Nephron progenitor cell (in vitro differentiated cells): Measurements from ENCODE around the gene GALNS.
"Not testable (repeated sequence)": the region's sequence is repeated elsewhere in the genome, so short reads cannot be mapped to it uniquely, and the experiment has no call there.

Experiments
- DNase-seq: peaks from one replicate; pipeline ENCODE4 v3.0.0; 2021
- H3K27ac Mint-ChIP-seq: 2 replicates; pipeline ENCODE4 v1.8.0; 2021; ENCODE audit warnings: mild to moderate bottlenecking, moderate library complexity, mixed read lengths
- H3K27me3 Mint-ChIP-seq: 2 replicates; pipeline ENCODE4 v1.8.0; 2021; ENCODE audit warnings: mild to moderate bottlenecking, low read depth, mixed read lengths; ENCODE audit not compliant: poor library complexity
- H3K36me3 Mint-ChIP-seq: 2 replicates; pipeline ENCODE4 v1.8.0; 2021; ENCODE audit warnings: low read depth, mixed read lengths
- H3K4me1 Mint-ChIP-seq: 2 replicates; pipeline ENCODE4 v1.8.0; 2021; ENCODE audit warnings: mixed read lengths
- H3K4me3 Mint-ChIP-seq: 2 replicates; pipeline ENCODE4 v1.8.0; 2021; ENCODE audit warnings: mild to moderate bottlenecking, moderate library complexity, mixed read lengths
- H3K9me3 Mint-ChIP-seq: 2 replicates; pipeline ENCODE4 v1.8.0; 2021; ENCODE audit warnings: mild to moderate bottlenecking, moderate library complexity, mixed read lengths
- TF ChIP-seq, protein P1 (sequence below): fragments of 200-600 bp; sonication (generic); IDR thresholded peaks from 2 replicates; pipeline ENCODE4 v1.5.0; 2021; ENCODE audit warnings: antibody characterized with exemption

GALNS gene

GRCh38 chr16:88789594-88789993 lies 67.2 kb downstream of the GALNS start:
- Mint-ChIP-seq H3K27me3 (peaks cover 52% of the 10 kb centered on the region), H3K4me1 (peaks cover 24% of the 10 kb centered on the region), H3K9me3 (no peaks in the 10 kb centered on the region), H3K36me3 (no peaks in the 10 kb centered on the region), H3K27ac (no peak overlapping the region), H3K4me3 (no peak overlapping the region)
- no peak for DNase-seq
- TF ChIP-seq, protein P1, sequence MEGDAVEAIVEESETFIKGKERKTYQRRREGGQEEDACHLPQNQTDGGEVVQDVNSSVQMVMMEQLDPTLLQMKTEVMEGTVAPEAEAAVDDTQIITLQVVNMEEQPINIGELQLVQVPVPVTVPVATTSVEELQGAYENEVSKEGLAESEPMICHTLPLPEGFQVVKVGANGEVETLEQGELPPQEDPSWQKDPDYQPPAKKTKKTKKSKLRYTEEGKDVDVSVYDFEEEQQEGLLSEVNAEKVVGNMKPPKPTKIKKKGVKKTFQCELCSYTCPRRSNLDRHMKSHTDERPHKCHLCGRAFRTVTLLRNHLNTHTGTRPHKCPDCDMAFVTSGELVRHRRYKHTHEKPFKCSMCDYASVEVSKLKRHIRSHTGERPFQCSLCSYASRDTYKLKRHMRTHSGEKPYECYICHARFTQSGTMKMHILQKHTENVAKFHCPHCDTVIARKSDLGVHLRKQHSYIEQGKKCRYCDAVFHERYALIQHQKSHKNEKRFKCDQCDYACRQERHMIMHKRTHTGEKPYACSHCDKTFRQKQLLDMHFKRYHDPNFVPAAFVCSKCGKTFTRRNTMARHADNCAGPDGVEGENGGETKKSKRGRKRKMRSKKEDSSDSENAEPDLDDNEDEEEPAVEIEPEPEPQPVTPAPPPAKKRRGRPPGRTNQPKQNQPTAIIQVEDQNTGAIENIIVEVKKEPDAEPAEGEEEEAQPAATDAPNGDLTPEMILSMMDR = no peak

GRCh38 chr16:88788749-88789148 lies 68.0 kb downstream of the GALNS start:
- H3K36me3 Mint-ChIP-seq, H3K4me3 Mint-ChIP-seq, H3K27ac Mint-ChIP-seq, DNase-seq, H3K9me3 Mint-ChIP-seq: not testable (repeated sequence)
- Mint-ChIP-seq H3K27me3 (peaks cover 52% of the 10 kb centered on the region), H3K4me1 (peaks cover 22% of the 10 kb centered on the region)

DNA sequence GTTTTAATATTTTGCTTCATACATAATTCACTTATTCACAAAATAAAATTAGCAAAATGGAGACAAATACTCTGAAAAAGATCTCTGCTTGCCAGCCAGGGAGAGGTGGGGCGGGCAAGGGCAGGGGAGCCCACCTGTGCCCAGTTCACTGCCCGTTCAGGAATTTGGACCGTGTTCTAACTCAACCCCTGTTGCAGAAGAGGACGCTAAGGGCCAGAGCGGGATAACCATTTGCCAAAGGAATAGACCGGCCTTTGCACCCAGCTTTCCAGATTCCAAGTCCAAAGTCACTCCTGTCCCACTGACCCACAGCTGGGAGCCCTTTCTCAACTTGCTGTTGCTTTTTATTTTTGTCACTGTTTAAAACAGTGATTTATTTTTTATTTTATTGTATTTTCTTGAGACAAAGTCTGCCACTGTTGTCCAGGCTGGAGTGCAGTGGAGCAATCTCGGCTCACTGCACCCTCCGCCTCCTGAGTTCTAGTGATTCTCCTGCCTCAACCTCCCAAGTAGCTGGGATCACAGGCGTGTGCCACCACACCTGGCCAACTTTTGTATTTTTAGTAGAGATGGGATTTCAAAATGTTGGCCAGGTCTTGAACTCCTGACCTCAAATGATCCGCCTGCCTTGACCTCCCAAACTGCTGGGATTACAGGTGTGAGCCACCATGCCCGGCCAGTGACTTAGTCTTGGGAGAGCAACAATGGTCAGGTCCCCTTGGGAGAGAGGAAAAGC lies 69.0 kb downstream of the GALNS start:
- DNase-seq = no peak
- peaks cover 61% of the 10 kb centered on the region for H3K27me3 Mint-ChIP-seq
- H3K9me3 Mint-ChIP-seq = no peaks in the 10 kb centered on the region
- TF ChIP-seq, protein P1 = no peak
- no peaks in the 10 kb centered on the region for H3K36me3 Mint-ChIP-seq
- H3K4me3 Mint-ChIP-seq = no peak overlapping the region
- H3K27ac Mint-ChIP-seq = no peak overlapping the region
- H3K4me1 Mint-ChIP-seq = peaks cover 23% of the 10 kb centered on the region

DNA sequence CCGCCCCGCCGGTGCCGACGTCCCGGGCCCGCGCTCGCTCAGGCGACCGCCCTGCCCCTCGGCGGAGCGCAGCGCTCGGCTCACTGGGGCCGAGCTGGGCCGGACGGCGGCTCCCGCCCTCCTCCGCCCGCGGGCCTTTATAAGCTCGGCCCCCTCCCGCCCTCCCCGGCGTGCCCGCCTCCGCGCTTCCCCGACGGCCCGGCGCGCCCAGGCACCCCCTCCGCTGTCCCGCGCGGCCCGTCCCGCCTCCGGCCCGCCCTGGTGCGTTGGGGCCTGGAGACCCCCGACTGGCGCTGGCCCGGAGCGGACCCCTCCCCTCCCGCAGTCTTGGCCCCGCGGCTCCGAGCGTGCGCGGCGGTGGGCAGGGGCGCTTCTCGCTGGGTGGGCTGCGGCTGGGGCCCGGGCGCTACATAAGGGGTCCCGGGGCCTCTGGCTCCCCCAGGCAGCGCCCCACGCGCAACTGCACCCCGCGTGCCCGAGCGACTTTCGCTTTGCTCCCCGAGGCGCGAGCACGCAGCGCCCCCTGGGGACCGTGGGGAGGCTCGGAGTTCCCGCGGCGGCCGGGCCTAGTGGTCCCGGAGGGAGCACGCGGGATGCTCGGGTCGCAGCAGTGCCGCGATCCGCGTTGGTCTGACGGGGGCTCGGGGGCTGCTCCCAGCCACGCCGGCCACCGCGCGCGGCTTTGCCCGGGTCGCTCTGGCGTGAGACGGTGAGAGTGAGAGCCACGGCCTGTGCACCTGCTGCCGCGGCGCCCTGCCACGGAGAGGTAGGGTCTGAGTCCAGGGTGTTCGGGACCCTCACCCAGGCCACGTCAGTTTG lies 71.4 kb downstream of the GALNS start, which contains the start of gene PIEZO1:
Gene PIEZO1 (minus strand): TSS at position 115 of the 819 bp plus-strand sequence. CDS start 256 bp downstream, outside the sequence.
- Mint-ChIP-seq H3K4me3 (peak within 1 kb of the TSS; percentile 76), H3K27me3 (peaks cover 76% of the 10 kb centered on the region), H3K4me1 (peaks cover 16% of the 10 kb centered on the region), H3K9me3 (no peaks in the 10 kb centered on the region), H3K36me3 (no peaks in the 10 kb centered on the region), H3K27ac (no peak within 1 kb of the TSS)
- TF ChIP-seq, protein P1 = peak; percentile 51
- peak; percentile 73 for DNase-seq

DNA sequence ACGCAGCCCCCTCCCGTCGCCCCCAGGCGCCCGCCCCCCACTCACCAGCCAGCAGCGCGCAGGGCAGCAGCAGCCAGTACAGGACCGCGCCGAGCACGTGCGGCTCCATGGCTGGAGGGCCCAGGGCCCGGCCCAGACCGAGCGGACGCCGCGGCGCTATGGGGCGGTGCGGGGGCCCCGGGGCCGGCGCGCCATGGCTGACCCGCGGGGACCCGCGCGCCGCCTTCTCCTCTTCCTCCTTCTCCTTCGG lies 72.0 kb downstream of the GALNS start:
- Mint-ChIP-seq H3K9me3 (no peaks in the 10 kb centered on the region), H3K27me3 (peaks cover 75% of the 10 kb centered on the region), H3K27ac (no peak overlapping the region), H3K4me1 (peaks cover 17% of the 10 kb centered on the region), H3K36me3 (no peaks in the 10 kb centered on the region), H3K4me3 (no peak overlapping the region)
- DNase-seq = no peak
- TF ChIP-seq, protein P1 = no peak

- H3K27ac Mint-ChIP-seq = no peak overlapping the region
- peak; percentile 79 for DNase-seq
- peaks cover 22% of the 10 kb centered on the region for H3K4me1 Mint-ChIP-seq
- no peaks in the 10 kb centered on the region for H3K36me3 Mint-ChIP-seq
- H3K27me3 Mint-ChIP-seq = peaks cover 70% of the 10 kb centered on the region
- TF ChIP-seq, protein P1 = no peak
- no peaks in the 10 kb centered on the region for H3K9me3 Mint-ChIP-seq
- peak overlapping the region; percentile 76 for H3K4me3 Mint-ChIP-seq
These were observed 72.5 kb downstream of the GALNS start for GRCh38 chr16:88784074-88784855.
